GM12875 (cell line): ENCODE data around the gene SNX30.

ENCODE experiments used
- H3K4me3 ChIP-seq: one replicate; pipeline ENCODE4 v1.5.1; 2011; ENCODE audit warnings: low read depth, low read length, control low read depth
- CTCF ChIP-seq: IDR thresholded peaks from 2 replicates; pipeline ENCODE4 v1.5.1; 2011; ENCODE audit warnings: low read depth, mild to moderate bottlenecking, control low read depth, inconsistent platforms, low read length, moderate library complexity, borderline replicate concordance; ENCODE audit not compliant: insufficient read depth

SNX30 gene

GRCh38 chr9:112878752-112879151 lies 128.2 kb downstream of the SNX30 start:
- no peak for TF ChIP-seq CTCF
- no peak overlapping the region for H3K4me3 ChIP-seq

GRCh38 chr9:112880650-112881049 lies 130.1 kb downstream of the SNX30 start:
- TF ChIP-seq CTCF, result no peak
- no peak overlapping the region for H3K4me3 ChIP-seq

- no peak for TF ChIP-seq CTCF
- no peak overlapping the region for H3K4me3 ChIP-seq
Measured at GRCh38 chr9:112881331-112881730, 130.8 kb downstream of the SNX30 start.

GRCh38 chr9:112884101-112884500 lies 133.5 kb downstream of the SNX30 start:
- no peak overlapping the region for H3K4me3 ChIP-seq
- TF ChIP-seq CTCF, result no peak

GRCh38 chr9:112884721-112885120 lies 134.2 kb downstream of the SNX30 start:
- no peak overlapping the region for H3K4me3 ChIP-seq
- TF ChIP-seq CTCF, result no peak

- no peak overlapping the region for H3K4me3 ChIP-seq
- TF ChIP-seq CTCF, result no peak
Measured at GRCh38 chr9:112885324-112885723, 134.8 kb downstream of the SNX30 start.

GRCh38 chr9:112886351-112886750 lies 135.8 kb downstream of the SNX30 start:
- no peak for TF ChIP-seq CTCF
- H3K4me3 ChIP-seq, result no peak overlapping the region
